Right lobe of liver (tissue), 4 donors: Measurements from ENCODE around the gene MACROH2A2.

Experiments
- POLR2A ChIP-seq: fragments of 450-650 bp; IDR thresholded peaks from one replicate; pipeline ENCODE4 v1.6.1; 2017; ENCODE audit warnings: antibody characterized with exemption, mild to moderate bottlenecking
- TF ChIP-seq, protein P1 (sequence below), 4 donors: fragments of 200-600 bp in 3 of 4; fragments of 450-650 bp in 1 of 4; IDR thresholded peaks; one replicate each; pipeline versions ENCODE4 v1.5.1 to v1.8.0; 2016 to 2022; ENCODE audit warnings: antibody characterized with exemption in 4 of 4, mild to moderate bottlenecking in 2 of 4
- donor health status: DM: no; HTN: no; CAD: no.
- donor health status: DM: no; HTN: no; CAD: no.
- donor health status: DM: no; HTN: yes; CAD: no.

DNA sequence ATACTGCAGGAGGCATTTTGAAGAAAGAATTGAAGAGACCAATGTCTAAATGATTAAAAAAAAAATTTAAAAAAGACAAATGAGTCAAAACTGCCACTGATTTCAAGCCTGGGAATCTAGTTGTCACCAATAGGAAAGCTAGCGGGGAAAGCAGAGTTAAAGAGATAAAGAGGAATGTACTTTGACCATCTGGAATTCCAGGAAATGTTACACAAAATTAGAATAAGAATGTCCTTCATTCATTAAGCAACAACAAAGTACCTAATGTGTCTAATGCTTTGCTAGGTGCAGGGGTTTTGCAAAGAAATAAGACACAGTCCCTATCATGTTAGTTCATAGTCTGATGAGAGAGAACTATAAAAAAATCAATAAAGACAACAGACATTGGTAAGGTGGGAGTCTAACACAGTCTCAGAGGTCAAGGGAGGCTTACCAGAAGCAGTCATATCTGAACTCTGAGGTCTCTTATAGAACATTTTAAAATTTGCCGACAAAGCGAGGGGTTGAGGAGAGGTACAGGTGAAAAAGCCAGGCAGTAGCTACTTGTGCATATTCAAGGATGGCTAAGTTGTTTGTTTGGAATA, 102.7 kb downstream of the MACROH2A2 start:
- TF ChIP-seq, protein P1, sequence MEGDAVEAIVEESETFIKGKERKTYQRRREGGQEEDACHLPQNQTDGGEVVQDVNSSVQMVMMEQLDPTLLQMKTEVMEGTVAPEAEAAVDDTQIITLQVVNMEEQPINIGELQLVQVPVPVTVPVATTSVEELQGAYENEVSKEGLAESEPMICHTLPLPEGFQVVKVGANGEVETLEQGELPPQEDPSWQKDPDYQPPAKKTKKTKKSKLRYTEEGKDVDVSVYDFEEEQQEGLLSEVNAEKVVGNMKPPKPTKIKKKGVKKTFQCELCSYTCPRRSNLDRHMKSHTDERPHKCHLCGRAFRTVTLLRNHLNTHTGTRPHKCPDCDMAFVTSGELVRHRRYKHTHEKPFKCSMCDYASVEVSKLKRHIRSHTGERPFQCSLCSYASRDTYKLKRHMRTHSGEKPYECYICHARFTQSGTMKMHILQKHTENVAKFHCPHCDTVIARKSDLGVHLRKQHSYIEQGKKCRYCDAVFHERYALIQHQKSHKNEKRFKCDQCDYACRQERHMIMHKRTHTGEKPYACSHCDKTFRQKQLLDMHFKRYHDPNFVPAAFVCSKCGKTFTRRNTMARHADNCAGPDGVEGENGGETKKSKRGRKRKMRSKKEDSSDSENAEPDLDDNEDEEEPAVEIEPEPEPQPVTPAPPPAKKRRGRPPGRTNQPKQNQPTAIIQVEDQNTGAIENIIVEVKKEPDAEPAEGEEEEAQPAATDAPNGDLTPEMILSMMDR (IDR thresholded peaks at IDR 0.05): no peak
- TF ChIP-seq POLR2A: no peak
